ENCODE data around the gene AATK.
A peak's percentile ranks its signal among the peaks of the same experiment; 100 is the strongest.

The AATK gene

GRCh38 chr17:81200695-81201580, 34.9 kb upstream of the AATK start:
- TF ChIP-seq, protein P1, sequence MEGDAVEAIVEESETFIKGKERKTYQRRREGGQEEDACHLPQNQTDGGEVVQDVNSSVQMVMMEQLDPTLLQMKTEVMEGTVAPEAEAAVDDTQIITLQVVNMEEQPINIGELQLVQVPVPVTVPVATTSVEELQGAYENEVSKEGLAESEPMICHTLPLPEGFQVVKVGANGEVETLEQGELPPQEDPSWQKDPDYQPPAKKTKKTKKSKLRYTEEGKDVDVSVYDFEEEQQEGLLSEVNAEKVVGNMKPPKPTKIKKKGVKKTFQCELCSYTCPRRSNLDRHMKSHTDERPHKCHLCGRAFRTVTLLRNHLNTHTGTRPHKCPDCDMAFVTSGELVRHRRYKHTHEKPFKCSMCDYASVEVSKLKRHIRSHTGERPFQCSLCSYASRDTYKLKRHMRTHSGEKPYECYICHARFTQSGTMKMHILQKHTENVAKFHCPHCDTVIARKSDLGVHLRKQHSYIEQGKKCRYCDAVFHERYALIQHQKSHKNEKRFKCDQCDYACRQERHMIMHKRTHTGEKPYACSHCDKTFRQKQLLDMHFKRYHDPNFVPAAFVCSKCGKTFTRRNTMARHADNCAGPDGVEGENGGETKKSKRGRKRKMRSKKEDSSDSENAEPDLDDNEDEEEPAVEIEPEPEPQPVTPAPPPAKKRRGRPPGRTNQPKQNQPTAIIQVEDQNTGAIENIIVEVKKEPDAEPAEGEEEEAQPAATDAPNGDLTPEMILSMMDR (conservative IDR thresholded peaks at IDR 0.05; ENCODE audit: low read length): peak; percentile 70
- H3K4me3 ChIP-seq (ENCODE audit: low read length): no peak overlapping the region
- peak; percentile 69 for DNase-seq (ENCODE audit: low read depth)

- TF ChIP-seq, protein P1 (conservative IDR thresholded peaks at IDR 0.05; ENCODE audit: low read length): no peak
- no peak overlapping the region for H3K4me3 ChIP-seq (ENCODE audit: low read length)
- no peak for DNase-seq (ENCODE audit: low read depth)
Measured at GRCh38 chr17:81200201-81200600, 34.2 kb upstream of the AATK start.

- H3K4me3 ChIP-seq (ENCODE audit: low read length): no peak overlapping the region
- DNase-seq (ENCODE audit: low read depth): no peak
- TF ChIP-seq, protein P1 (conservative IDR thresholded peaks at IDR 0.05; ENCODE audit: low read length): no peak
Measured at GRCh38 chr17:81199482-81199830, 33.4 kb upstream of the AATK start.

DNA sequence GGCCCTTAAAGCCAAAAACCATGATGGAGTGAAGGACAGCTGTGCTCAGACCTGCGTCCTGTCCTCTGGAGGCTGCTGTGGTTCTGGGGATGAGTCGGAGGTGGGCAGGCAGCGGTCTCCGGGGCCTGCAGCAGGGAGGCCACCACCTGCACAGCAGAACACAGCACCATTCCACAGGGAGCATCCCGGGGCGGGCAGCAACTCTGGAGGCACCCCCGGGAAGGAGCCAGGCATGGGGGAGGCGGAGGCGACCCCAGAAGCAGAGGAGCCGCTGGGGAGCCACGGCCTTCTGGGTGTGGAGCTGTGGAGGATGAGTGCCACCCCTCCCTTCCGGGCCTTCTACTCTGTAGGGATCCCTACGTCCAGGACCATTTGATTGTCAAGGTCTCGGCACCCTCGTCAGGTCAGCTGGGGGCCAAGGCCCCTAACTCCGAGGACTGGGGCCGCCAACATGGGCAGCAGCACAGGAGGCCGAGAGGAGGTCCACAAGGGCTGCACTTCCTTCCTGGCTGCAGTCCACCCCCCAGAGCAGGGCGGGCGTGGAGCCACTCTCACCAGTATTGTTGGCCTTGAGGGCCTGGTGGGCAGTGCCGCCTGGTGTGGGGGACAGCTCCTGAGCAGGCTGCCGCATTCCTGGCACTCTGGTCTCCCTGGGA, 32.9 kb upstream of the AATK start:
- H3K4me3 ChIP-seq (ENCODE audit: low read length): no peak overlapping the region
- no peak for DNase-seq (ENCODE audit: low read depth)
- TF ChIP-seq, protein P1 (conservative IDR thresholded peaks at IDR 0.05; ENCODE audit: low read length): no peak

DNA sequence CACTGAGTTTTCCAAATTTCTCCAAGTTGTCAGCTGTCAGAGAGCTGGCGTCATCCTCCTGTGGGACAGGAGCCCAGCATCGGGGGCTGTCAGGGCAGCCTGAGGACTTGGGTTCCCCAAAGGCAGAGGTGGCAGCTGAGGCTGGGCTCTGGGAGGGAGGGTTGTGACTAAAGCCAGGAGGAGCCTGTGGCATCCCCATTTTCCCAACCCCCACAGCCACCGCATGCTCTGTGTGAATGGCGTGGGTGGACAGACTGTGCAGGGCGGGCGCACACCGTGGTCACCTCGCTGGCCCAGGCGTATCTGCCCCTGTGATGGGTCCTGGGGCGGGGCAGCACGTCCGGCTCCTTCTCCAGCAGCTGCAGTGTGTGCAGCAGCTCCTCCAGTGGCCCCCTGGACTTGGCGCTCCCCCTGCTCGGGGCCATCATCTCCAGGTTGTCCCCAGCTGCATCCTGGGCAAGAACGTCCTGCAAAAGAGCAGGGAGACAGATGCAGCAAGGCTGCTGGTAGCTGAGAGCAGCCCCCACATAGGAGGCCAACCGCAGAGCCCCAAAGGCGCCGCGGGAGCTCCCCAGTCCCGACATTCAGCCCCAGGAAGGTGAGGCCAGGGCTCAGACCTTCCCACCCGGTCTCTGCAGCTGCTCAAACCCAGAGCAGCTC, 31.9 kb upstream of the AATK start:
- no peak for DNase-seq (ENCODE audit: low read depth)
- TF ChIP-seq, protein P1 (conservative IDR thresholded peaks at IDR 0.05; ENCODE audit: low read length): no peak

GRCh38 chr17:81197409-81197795, 31.4 kb upstream of the AATK start:
- TF ChIP-seq, protein P1 (conservative IDR thresholded peaks at IDR 0.05; ENCODE audit: low read length): no peak
- H3K4me3 ChIP-seq (ENCODE audit: low read length): no peak overlapping the region
- DNase-seq (ENCODE audit: low read depth): no peak

More for the DNA sequence above, 31.9 kb upstream of the AATK start:
- no peak overlapping the region for H3K4me3 ChIP-seq (ENCODE audit: low read length)
